NCI-H146 (cell line): Measurements from ENCODE around the gene ATXN1.
A peak's percentile ranks its signal among the peaks of the same experiment; 100 is the strongest.
"Not testable (repeated sequence)": the region's sequence is repeated elsewhere in the genome, so short reads cannot be mapped to it uniquely, and the experiment has no call there.

Source experiments
- DNase-seq: peaks from one replicate; lab custom pipeline; 2025; lab: John Stamatoyannopoulos, UW

The ATXN1 gene

GRCh38 chr6:16274483-16274882 lies 486.8 kb downstream of the ATXN1 start:
- no peak for DNase-seq

- DNase-seq = no peak
Observed at GRCh38 chr6:16273256-16273655, 488.0 kb downstream of the ATXN1 start.

GRCh38 chr6:16272201-16272600 lies 489.1 kb downstream of the ATXN1 start:
- DNase-seq = no peak

GRCh38 chr6:16271428-16271827 lies 489.8 kb downstream of the ATXN1 start:
- no peak for DNase-seq

GRCh38 chr6:16270178-16270794 lies 491.0 kb downstream of the ATXN1 start:
- DNase-seq = no peak

GRCh38 chr6:16269442-16270070 lies 491.7 kb downstream of the ATXN1 start:
- not testable (repeated sequence) for DNase-seq

- no peak for DNase-seq
Observed at GRCh38 chr6:16267428-16268263, 493.6 kb downstream of the ATXN1 start.

GRCh38 chr6:16265351-16266341 lies 495.6 kb downstream of the ATXN1 start:
- DNase-seq = no peak

- DNase-seq = no peak
Observed at GRCh38 chr6:16264785-16265184, 496.5 kb downstream of the ATXN1 start.

GRCh38 chr6:16263464-16264099 lies 497.7 kb downstream of the ATXN1 start:
- DNase-seq = not testable (repeated sequence)

GRCh38 chr6:16262773-16263172 lies 498.5 kb downstream of the ATXN1 start:
- DNase-seq = not testable (repeated sequence)

GRCh38 chr6:16260602-16261001 lies 500.7 kb downstream of the ATXN1 start:
- DNase-seq = not testable (repeated sequence)

- DNase-seq = not testable (repeated sequence)
Observed at GRCh38 chr6:16259604-16260003, 501.7 kb downstream of the ATXN1 start.

- DNase-seq = no peak
Observed at GRCh38 chr6:16258709-16259075, 502.6 kb downstream of the ATXN1 start.

- no peak for DNase-seq
Observed at GRCh38 chr6:16257999-16258708, 503.1 kb downstream of the ATXN1 start.

GRCh38 chr6:16256781-16257180 lies 504.5 kb downstream of the ATXN1 start:
- DNase-seq = peak; percentile 25

GRCh38 chr6:16254535-16254934 lies 506.7 kb downstream of the ATXN1 start:
- DNase-seq = no peak

- no peak for DNase-seq
Observed at GRCh38 chr6:16253399-16254144, 507.7 kb downstream of the ATXN1 start.

- no peak for DNase-seq
Observed at GRCh38 chr6:16252686-16253299, 508.5 kb downstream of the ATXN1 start.
